Esophagus muscularis mucosa (tissue), 3 donors: ENCODE measurements around the gene AFAP1L1.

Experiments used
- CTCF ChIP-seq, 3 experiments: fragments of 200-600 bp in 2 of 3; fragments of 450-650 bp in 1 of 3; sonication (generic) in 2 of 3; IDR thresholded peaks; one replicate each; pipeline ENCODE4 v1.5.1; 2017 to 2019; ENCODE audit warnings: antibody characterized with exemption in 3 of 3, mild to moderate bottlenecking in 2 of 3, moderate library complexity in 1 of 3
- POLR2A ChIP-seq: fragments of 450-650 bp; IDR thresholded peaks from one replicate; pipeline ENCODE4 v1.6.1; 2017; ENCODE audit warnings: antibody characterized with exemption, moderate library complexity, mild to moderate bottlenecking, low read depth
- POLR2AphosphoS5 ChIP-seq, 2 donors: sonication (generic); formaldehyde crosslinking; IDR thresholded peaks; one replicate each; pipeline ENCODE4 v1.6.1; 2017; ENCODE audit warnings: antibody characterized with exemption in 2 of 2

GRCh38 chr5:149310488-149310887 is 38.8 kb downstream of the AFAP1L1 start:
- TF ChIP-seq CTCF (IDR thresholded peaks at IDR 0.05) (no peak), POLR2AphosphoS5 (IDR thresholded peaks at IDR 0.05) (no peak), POLR2A (no peak)
